Left kidney (tissue), 2 donors: ENCODE data around the gene ATP2B3. TPM values are rescaled to one million over a fixed set of nuclear protein-coding genes. Genes with fewer than 3 reads are reported as not detected.

ENCODE experiments used
- DNase-seq: peaks from one replicate; pipeline ENCODE4 v3.0.0-alpha.2; 2013
- polyA plus RNA-seq: library from polyadenylated mRNA; unstranded; fragments of 120-200 nt; gene quantifications from one replicate; pipeline ENCODE4 v1.2.1, GENCODE V29; 2013; ENCODE audit not compliant: insufficient read length

The ATP2B3 gene
- polyA plus RNA-seq, 1 donor: 0.18 TPM

DNA sequence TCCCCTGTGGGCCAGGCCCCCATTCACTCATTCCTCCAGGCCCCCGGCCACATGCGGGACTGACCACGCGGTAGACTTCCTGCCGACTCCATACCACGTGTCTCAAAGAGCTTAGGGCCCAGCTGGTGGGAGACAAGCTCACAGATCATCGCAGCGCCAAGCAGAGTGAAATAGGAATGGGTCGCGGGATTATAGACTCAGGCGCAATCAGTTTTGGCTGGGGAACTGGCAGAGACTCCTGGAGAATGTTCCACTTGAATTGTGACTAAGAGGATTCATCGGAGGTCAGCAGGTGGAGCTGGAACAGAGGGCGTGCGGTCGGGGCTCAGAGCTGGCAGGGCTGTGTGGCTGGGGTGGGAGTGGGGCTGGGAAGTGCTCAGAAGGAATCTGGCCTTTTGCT, 15.6 kb downstream of the ATP2B3 start:
- no peak for DNase-seq

- no peak for DNase-seq
Measured at GRCh38 chrX:153537080-153537479, 19.6 kb downstream of the ATP2B3 start.

DNA sequence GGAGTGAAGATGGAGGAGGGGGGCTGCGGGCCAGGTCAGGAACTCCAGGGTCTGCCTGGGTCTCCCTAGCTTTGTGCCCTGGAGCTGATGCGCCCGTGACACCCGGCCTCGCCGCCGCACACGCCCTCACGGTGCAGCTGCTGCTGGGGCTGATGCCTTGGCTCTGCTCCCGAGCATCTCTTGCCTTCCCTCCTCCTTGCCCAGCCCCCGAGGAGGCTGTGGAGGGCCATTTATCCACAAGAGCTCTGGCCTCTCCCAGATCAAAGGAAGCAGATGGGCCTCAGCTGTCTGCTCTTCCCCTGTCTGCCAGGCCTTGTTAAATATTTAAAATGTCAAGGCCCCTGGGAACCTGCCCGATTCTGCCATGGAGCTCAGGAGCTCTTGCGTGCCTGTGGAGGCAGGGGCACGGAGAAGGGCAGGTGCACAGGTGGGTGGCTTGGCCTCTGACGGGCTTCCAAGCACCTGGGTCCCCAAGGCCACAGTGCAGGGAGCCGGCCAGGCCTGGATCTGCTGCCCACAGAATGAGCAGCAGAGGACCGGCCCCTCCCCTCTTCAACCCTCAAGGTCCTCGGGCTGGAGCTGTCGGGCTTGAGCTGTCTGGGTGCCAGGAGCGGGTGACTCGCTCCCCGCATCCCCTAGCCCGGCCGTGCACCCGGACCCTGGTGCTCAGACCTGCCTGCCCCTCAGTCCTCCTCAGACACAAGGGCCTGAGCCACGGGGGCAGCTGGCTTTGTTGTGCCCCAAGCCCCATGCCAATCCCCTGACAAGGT, 20.3 kb downstream of the ATP2B3 start:
- DNase-seq: no peak

- DNase-seq: no peak
Measured at GRCh38 chrX:153538424-153538823, 21.0 kb downstream of the ATP2B3 start.

DNA sequence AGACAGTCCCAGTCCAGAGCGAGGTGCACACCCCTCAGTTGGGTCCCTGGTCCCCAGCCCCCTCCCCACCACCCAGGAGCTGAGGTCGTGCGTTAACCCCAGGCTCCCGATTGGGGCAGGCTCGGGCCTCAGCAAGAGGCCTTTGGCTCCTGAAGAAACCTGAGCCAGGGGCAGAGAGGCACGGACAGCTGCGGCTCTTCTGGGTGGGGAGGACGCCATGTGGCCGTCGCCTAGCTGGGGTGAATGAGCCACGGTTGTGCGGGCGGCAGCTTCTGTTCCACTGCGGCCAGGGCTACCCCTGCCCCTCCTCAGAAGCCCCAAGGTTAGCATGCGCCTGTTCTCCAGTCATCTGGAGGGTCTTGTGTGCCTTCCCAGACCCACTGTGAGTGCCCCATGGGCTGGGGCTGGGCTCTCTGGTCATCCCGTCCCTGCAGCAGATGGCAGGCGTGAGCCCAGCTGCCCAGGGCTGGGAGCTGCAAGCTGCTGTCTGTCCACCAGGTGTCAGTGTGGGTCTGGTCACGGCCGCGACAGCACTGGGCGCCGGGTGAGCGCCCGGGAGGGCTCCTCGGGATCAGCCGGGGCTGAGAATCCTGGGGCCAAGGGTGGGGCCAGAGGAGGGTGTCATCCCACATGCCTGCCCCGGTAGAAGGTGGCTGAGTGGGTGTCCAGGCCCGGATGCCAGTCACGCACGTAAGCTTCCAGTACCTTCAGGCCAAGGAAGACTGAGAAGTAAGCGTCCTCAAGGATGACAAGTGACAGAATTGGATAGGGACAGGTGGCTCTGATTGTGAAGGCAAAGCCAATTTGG, 21.9 kb downstream of the ATP2B3 start:
- no peak for DNase-seq

DNA sequence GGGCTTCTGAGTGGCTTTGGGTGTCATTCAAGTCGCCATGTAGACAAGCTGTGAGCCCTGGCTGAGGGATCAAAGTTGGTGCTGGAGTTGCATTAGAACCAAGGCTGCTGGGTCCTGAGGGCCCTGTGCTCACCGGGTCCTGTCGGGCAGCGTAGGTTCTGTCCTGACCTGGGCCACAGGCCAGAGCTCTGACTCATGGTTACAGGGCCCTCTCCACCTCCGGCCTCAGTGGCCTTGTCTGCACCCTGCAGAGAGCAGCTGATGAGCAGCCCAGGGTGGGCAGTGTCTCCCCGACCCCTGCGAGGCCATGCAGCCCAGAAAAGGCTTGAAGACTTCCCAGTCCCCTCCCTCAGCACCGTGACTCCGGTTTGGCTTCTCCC, 22.5 kb downstream of the ATP2B3 start:
- no peak for DNase-seq

GRCh38 chrX:153544727-153545126, 27.3 kb downstream of the ATP2B3 start:
- no peak for DNase-seq

DNA sequence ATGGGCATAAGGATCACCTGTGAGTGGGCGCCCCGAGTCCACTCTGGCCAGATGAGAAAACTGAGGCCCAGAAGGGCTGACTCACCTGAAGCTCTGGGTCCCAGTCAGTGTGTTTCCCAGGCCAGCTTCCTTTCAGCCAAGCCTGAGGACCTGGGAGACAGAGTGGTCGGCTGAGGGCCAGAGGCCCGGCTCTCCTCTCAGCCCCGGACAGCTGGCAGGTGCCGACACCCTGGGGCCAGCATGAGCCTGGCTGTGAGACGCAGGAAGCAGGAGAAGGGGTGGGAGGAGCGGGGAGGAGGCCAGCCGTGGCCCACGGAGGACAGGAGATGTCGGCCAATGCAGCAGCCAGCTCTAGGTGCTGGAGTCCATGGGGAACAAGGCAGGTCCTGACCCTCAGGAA, 28.9 kb downstream of the ATP2B3 start:
- DNase-seq: no peak

GRCh38 chrX:153547195-153547594, 29.8 kb downstream of the ATP2B3 start:
- DNase-seq: no peak

GRCh38 chrX:153549231-153549630, 31.8 kb downstream of the ATP2B3 start:
- DNase-seq: no peak

DNA sequence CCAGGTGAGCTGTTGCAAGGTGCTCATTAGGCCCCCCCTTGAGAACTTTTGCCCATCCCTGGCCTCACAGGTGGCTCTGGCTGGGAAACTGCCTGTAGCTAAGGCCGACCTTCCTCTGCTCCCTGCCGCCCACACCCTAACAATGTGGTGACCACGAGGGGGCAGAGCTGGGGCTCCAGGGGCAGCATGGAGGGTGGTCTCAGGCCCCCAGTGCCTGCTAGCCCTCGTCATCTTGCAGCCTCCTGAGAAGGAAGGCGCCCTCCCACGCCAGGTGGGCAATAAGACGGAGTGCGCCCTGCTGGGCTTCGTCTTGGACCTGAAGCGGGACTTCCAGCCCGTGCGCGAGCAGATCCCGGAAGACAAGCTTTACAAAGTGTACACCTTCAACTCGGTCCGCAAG, 32.4 kb downstream of the ATP2B3 start:
- no peak for DNase-seq

- no peak for DNase-seq
Measured at GRCh38 chrX:153551135-153551534, 33.7 kb downstream of the ATP2B3 start.

- peak; percentile 36 for DNase-seq
Measured at GRCh38 chrX:153554519-153555167, 37.2 kb downstream of the ATP2B3 start.

GRCh38 chrX:153556767-153557166, 39.3 kb downstream of the ATP2B3 start:
- DNase-seq: no peak

GRCh38 chrX:153557618-153558355, 40.3 kb downstream of the ATP2B3 start:
- DNase-seq: no peak

GRCh38 chrX:153560000-153560399, 42.6 kb downstream of the ATP2B3 start:
- DNase-seq: no peak

- DNase-seq: no peak
Measured at GRCh38 chrX:153560466-153560865, 43.0 kb downstream of the ATP2B3 start.

DNA sequence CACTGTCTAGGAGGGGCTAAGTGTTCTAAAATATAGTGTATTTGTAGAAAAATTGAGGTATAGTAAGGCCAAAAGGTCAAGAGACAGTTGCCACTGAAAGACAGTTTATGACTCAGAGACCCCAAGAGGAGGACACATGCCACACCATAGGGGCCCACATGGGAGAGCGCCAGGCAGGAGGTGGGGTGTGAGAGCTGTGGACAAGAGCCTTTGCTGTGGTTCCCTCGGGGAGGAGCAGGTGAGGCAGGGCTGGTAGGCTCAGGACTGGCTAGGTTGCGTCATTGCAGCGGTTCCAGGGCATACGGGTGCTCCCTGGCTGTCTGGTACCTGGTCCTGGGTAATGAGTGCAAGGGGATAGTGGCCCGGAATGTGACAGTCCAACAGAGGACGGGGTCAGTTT, 43.9 kb downstream of the ATP2B3 start:
- DNase-seq: no peak

DNA sequence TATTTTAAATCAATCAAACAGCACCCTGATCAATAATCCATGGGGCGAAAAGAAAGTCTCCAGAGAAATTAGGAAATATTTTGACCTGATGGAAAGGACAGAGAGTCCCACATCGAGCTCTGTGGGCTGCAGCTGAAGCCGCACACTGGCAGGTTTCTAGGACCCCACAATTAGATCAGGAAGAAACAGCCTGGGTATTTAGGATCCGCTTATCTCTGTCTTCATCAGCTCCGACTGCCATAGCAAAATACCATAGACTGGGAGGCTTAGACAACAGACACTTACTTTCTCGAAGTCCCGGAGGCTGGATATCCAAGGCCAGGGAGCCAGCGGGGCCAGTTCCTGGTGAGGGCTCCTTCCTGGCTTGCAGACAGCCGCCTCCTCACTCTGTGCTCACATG, 45.1 kb downstream of the ATP2B3 start:
- no peak for DNase-seq

DNA sequence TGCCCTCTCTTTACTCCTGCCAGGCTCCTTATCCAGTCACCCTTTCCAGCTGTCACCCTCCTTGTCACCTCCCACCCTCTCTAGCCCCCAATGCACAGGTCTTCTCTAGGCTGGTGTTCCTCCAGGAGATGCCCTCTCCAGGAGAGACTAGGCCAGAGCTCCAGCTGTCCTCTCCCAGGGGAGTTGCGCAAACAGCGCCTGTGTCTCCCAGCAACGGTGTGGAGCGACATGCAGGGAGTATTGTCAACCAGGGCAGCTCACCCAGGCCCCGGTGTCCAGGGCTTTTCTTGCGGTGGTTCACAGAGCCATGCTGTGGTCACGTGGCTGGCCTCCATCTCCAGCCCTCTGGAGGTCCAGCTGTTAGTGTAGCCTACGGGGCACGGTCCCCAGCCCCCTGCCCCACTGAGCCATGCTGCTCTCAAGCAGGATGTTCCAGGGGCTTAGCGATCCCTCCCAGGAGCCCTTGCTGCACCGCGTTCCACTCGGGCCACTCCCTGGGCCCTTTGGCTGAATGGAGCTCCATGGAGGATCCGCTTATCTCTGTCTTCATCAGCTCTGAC, 46.7 kb downstream of the ATP2B3 start:
- no peak for DNase-seq

- DNase-seq: no peak
Measured at GRCh38 chrX:153565996-153566580, 48.6 kb downstream of the ATP2B3 start.
